ENCODE results near the gene CDK14.

CDK14 gene

GRCh38 chr7:90686146-90686545 is 90.0 kb downstream of the CDK14 start:
- no peak for DNase-seq (ENCODE audit: low spot score)

DNA sequence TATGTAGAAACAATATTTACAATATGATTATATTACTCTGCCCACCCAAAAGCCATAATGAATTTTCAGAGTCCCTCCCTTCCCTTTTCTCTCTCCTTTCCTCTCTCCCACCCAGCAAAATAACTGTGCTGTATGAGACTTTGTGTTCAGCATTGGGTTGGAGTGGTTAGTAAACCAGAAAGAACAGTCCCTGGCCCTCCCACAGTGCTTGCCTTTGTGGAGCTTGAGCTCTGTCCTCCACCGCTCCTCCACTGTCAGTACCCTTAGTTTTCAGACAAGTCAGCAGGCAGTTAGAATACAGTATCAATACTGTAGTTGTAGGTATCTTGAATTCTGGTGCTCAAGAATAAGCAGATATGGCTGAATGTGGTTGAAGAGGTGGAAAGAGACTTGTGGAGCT is 92.7 kb downstream of the CDK14 start:
- DNase-seq (ENCODE audit: low spot score): no peak

GRCh38 chr7:90689260-90689659 is 93.1 kb downstream of the CDK14 start:
- DNase-seq (ENCODE audit: low spot score): no peak

DNA sequence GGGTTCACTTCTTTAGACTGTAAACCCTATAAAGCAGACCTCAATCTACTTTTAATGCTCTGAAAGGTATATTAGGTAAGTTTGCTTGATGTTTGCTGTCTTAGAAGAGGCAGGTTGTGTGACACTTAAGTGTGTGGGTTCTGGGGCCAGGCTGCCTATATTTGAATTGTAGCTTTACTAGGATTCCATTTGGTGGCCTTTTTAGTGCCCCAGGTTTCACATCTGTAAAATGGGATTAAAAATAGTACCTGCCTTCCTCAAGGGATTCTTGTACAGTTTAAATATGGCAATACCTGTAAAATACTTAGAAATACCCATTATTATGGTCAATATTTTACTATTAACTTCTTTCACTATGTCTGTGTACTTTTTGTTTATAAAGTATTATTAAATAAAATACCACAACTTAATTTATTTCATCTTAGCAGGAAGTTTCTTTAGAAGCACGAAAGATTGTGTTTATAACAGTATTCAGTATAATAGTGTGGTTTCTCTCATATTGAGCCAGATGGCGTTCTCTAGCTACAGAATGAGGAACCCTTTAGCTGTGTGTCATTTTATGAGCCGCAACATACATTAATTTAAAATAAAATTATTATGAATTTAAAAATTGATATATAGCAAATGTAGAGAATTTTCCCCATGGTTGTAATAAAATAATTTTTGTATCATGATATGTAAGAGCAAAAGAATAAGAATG is 94.2 kb downstream of the CDK14 start:
- DNase-seq (ENCODE audit: low spot score): no peak

DNA sequence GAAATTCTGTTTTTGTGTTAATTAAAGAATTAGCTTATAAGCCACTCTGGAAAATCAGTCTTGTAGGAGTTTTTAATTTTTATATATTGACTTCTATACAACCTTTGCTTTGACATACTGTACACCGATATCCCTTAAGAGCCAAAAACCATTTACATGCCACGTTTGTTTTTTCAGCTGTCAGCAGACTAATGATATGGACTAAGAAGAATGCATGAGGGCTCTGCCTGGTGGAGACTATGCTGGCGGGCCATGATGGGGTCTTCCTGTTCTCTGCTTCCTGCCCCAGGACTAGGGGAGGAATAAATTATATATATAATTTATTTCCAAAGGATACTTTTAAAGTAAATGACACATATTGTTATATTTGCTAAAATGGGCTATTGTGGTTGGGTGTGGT is 96.3 kb downstream of the CDK14 start:
- DNase-seq (ENCODE audit: low spot score): no peak

GRCh38 chr7:90692947-90693346 is 96.8 kb downstream of the CDK14 start:
- no peak for DNase-seq (ENCODE audit: low spot score)

GRCh38 chr7:90693939-90694338 is 97.8 kb downstream of the CDK14 start:
- no peak for DNase-seq (ENCODE audit: low spot score)

GRCh38 chr7:90698616-90699015 is 102.5 kb downstream of the CDK14 start:
- DNase-seq (ENCODE audit: low spot score): no peak

DNA sequence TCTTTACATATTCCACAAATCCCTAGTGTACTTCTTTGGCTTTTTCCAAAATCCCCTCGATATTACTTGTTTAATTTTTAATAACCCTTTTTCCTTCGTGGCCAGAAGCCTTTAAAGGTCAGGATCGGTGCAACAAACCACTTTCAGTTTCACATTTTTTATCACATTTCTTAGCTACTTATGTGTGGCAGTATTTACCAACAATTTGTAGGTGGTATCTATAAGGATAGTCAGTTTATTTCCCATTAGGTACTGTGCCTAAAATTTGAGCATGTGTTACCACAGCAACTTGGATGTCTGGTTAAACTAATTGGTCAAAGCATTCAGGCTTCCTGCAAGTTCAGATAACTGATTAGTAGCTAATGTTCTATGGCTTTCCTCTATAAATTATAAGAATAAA is 104.9 kb downstream of the CDK14 start:
- no peak for DNase-seq (ENCODE audit: low spot score)

GRCh38 chr7:90701771-90702170 is 105.7 kb downstream of the CDK14 start:
- DNase-seq (ENCODE audit: low spot score): peak; percentile 57

DNA sequence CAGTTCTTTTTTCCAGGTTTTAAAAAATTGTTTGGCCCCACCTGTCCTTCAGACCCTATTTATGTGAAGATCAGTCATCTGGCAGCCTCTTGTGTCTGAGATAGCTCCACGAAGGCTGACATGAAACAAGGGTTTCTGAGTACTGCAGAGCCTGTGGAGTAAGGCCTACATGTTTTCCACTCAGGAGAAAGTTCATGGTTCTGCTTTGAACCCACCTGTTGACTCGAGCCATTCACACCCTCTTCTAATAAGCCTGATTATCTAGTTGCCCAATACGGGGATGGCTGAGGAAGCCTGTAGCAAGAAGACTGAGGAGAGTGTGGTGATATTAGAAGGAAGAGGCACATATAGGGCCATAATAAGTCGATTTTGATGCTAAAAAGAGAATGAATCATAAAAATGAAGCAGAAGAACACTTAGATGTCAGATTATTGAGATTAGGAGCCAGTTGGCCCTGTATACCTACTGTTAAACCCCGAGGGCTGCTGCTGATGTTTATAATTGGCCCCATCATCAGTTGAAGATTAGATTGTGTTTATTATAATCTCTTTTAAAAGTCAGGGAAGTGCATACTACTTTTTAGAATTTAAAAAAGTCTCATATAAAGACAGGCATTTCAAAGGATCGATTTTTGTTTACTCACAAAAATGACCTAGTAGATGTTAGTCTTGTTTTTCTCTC is 109.4 kb downstream of the CDK14 start:
- no peak for DNase-seq (ENCODE audit: low spot score)

GRCh38 chr7:90706072-90706716 is 110.1 kb downstream of the CDK14 start:
- no peak for DNase-seq (ENCODE audit: low spot score)

DNA sequence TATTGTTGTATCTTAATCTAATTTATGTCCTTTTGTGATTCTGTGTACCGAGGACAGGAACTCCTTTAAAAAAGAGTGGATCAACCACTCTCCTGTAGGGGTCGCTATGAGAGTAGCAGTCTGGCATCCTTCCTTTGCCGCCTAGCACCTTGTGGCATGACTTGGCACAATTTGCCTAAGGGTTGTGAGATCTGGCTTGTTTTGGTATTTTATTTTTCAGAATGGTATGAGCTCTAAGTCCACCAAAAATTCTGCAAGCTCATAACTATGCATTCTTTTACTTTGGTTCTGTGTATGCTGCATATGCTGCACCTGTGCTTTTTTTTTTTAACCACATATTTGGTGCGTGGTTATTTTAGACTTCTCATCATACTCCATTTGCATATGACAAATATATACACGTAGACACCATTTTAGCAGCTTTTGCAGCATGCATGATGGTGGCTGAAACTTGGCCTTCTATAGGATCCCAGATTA is 112.8 kb downstream of the CDK14 start:
- no peak for DNase-seq (ENCODE audit: low spot score)

- DNase-seq (ENCODE audit: low spot score): no peak
These were observed 113.7 kb downstream of the CDK14 start for GRCh38 chr7:90709501-90710465.

DNA sequence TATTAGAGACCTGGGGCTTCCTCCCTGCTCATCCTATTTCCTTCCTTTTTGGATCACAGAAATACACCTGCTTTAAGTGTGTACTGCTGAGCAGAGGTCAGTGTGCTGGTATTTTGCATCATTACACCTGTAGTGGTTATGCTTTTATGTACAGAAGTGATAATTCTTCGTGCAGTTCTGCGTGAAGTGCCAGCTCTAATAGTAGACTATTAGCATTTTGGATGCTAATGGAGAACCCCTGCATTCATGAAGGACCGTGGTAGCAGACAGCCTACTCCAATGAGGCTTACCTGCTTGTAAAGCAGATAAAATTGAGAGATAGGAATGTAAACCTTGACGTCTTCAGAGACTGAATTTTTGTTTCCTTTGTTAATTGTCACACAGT is 114.3 kb downstream of the CDK14 start:
- no peak for DNase-seq (ENCODE audit: low spot score)

DNA sequence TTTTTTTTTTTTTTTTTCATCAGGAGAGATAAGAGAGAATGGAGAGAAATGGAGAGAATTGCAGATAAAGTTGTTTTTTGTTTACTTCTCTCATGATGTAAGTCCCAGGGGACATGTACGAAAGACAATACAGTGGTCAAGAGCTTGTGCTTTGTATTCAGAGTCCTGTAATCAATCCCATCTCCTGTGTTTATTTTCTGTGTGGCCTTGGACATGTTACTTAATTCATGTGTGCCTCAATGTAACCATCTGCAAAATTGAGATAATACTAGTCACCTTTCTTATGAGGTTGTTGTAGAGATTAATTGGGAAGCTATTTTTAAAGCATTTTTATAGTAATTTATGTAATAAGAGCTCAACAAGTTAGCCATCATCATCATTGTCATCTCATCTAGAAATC is 117.5 kb downstream of the CDK14 start:
- no peak for DNase-seq (ENCODE audit: low spot score)

GRCh38 chr7:90715067-90715466 is 118.9 kb downstream of the CDK14 start:
- no peak for DNase-seq (ENCODE audit: low spot score)

DNA sequence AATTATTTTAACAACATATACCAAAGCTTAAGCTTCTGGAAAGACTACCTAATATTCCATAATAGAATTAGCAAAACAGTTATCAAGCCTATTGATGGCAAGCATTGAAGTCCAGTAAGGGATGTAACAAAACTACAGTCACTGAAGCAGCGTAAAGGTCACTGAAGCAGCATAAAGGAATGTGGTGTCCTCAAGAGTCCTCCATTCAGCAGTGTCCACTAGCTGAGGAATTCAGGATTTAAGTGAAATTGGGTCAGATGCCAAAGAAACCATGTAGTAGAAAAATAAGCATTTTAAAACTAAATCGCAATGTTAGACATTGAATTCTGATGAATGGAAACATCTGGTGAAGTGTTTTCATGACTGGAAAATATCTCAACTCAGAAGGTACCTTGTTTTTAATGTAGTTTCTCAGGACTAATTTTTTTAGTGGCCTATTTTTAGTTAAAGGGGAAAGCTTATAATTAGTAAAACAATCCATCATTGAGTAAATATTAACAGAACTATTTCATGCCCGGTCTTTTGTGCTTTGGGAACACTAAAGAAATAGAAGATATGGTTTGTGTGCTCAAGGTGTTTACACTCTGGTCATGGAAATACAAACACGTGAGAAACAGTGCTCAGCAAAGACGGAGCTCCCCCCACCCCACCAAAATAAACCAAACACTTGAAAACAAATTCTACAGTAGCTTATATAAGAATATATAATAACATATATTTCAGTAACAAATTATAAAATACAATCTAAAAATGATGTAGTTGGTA is 121.4 kb downstream of the CDK14 start:
- no peak for DNase-seq (ENCODE audit: low spot score)

- no peak for DNase-seq (ENCODE audit: low spot score)
These were observed 123.0 kb downstream of the CDK14 start for GRCh38 chr7:90719155-90719554.

GRCh38 chr7:90720984-90721760 is 125.1 kb downstream of the CDK14 start:
- DNase-seq (ENCODE audit: low spot score): no peak
